Hematopoietic multipotent progenitor cell (in vitro differentiated cells): Measurements from ENCODE around the gene PODNL1. TPM values are rescaled to one million over a fixed set of nuclear protein-coding genes. Genes with fewer than 3 reads are reported as not detected.

ENCODE experiments used
- DNase-seq, 3 donors: peaks; one replicate each; pipeline ENCODE4 v3.0.0-alpha.2; 2011 to 2015; ENCODE audit warnings: low read depth in 2 of 3, low spot score in 2 of 3
- total RNA-seq: library from RNA; depleted of rRNA; stranded (reverse); fragments of >200 nt; gene quantifications from one replicate; pipeline ENCODE4 v1.2.3, GENCODE V29; 2012

Gene PODNL1
- total RNA-seq: under 0.01 TPM

DNA sequence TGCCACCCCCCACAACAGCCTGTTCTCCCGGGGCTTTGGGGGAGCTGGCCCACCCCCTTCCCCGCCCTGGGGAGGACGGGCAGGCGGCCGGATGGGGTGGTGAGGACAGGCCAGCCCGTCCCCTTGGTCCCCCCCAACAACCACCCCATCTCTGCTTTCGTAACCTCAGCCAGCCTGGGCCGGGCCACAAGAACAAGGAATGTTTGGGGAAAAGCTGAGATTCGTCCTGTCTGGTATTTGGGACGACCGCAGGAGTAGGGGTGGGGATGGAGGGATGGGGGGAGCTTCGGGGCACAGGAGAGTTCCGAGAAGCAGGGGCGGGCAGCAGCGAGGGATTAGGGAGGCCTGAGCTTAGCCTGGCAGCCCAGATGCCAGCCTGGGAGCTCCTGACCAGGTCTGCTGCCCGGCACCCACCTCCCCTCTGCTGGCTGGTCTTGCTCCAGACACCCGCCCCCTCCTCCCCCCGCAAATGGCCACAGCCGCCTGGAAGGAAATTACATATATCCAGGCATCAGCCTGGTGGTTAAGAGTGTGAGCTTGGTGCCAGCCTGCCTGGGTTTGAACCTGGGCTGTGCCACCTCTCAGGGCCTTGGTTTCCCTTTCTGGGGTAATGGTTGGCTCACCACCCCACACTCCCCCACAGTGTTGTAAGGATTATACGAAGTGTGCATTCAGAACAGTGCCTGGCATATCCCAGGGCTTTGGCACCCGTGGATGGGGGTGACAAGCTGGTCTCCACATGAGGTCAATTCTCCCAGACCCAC lies at the start of gene PODNL1:
TSS of gene PODNL1 (minus strand) at position 117 of the 764 bp plus-strand sequence. CDS start 236 bp downstream, outside the sequence.
- DNase-seq: peak in 1 of 3 donors; percentile 40

DNA sequence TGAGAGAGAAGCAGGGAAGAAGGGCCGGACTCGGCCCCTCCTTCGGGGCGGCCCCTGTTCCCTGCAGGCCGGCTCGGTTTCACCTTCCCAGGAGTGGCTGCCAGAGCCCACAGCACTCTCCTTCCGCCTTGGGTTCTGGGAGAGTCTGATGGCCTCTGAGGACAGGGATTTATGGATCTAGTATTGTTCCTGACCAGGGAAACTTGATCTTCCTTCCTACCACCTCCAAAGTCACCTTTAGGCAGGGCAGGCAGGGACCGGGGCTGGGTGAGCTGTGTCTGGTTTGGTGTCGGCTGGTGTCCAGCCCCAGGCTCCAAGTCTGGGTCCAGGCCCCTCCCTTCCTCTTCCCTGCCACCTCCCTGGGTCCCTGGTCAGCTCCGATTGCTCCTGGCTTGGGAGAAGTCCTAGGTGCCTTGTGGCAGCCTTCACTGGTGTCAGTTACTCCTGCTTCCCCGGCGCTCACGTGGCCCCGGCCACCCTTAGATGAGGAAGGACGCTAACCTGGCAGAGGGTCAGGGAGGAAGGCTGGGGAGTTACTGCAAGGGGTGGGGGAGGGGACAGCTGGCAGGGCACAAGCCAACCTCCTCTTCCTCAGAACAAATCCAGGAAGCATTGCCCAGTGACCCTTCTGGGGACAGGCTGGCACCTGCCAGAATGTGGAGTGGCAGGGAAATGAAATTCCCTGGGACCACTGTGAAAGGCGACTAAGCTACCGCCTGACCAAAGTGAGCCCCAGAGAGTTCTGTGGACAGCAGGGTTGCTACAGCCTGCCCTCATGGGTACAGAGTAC lies 49.1 kb upstream of the PODNL1 start:
- no peak for DNase-seq

- peak; percentile 96 to 98 (median 98) for DNase-seq
Measured at GRCh38 chr19:13986348-13986904, 48.2 kb upstream of the PODNL1 start.

GRCh38 chr19:13985771-13986347 lies 47.6 kb upstream of the PODNL1 start:
- no peak for DNase-seq

DNA sequence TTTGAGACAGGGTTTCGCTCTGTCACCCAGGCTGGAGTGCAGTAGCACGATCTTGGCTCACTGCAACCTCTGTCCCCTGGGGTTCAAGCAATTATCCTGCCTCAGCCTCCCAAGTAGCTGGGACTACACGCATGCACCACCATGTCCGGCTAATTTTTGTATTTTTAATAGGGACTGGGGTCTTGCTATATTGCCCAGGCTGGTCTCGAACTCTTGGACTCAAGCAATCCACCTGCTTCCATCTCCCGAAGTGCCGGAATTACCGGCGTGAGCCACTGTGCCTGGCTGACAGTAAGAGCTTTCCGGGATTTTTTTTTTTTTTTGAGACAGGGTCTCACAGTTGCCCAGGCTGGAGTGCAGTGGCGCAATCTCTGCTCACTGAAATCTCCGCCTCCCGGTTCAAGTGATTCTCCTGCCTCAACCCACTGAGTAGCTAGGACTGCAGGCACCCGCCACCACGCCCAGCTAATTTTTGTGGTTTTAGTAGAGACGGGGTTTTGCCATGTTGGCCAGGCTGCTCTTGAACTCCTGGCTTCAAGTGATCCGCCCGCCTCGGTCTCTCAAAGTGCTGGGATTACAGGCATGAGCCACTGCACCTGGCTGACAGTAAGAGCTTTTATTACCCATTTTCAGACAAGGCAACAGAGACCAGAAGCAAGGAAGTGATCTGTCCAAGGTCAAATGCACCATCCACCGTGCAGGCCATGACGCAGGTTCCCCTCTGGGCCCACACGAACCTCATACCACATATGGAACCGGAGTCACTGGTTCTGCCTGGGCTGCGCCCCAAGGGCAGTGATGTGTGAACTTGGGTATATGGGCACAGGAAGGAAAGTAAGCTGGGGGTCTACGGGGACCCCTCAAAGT lies 46.9 kb upstream of the PODNL1 start:
- no peak for DNase-seq

DNA sequence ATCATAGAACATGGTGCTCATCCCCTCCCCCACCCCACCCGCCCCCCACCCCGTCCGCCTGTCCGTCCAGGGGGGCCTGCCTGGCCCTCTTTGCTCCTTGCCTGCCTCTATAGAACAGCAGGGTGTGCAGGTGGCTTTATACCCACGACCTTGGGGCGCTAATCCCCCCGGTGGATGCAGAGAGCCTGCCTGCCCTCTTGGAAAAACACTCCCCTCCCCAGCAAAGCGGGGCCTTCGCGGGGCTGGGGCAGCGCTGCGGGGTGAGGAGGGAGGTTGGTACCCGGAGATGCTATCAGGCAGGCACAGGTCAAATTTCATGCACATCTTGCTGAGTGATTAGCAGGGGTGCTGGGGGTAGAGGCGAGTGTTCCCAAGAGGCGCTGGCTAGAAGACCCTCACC lies 46.0 kb upstream of the PODNL1 start:
- no peak for DNase-seq

- DNase-seq: no peak
Measured at GRCh38 chr19:13983213-13983889, 45.1 kb upstream of the PODNL1 start.

DNA sequence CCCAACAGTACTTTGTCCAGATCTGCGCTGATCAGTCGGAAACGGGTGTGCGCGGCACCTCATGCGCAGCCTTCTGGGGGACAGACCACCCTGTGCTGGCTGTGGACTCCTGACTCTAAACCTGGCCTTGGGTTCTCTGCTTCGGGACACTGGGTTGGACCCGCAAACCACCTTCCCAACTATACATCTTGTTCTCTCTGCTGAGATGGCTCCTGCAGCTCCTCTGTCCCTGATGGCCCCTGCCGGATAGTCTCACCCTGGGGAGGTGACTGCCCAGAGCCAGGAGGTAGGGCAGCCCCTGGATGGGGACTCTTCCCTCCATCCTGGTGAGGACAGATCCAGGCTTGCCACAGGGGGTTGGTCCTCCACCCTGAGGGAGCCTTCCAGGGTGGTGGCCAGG lies 44.6 kb upstream of the PODNL1 start:
- DNase-seq: no peak

- no peak for DNase-seq
Measured at GRCh38 chr19:13981988-13982501, 43.8 kb upstream of the PODNL1 start.

DNA sequence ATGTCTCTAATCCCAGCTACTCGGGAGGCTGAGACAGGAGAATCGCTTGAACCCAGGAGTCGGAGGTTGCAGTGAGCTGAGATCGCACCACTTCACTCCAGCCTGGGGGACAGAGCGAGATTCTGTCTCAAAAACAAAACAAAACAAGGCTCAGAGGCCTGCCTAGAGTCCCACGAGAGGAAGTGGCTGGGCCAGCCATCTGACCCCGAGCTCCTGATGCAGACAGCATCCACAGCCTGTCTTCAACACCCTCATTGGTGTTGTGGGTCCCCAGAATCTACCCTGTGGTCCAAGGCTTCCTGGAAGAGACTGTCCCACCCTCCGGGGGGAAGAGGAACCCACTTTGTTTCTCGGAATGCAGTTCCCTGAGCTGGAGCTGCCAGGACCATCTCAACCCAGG lies 43.2 kb upstream of the PODNL1 start:
- DNase-seq: no peak

DNA sequence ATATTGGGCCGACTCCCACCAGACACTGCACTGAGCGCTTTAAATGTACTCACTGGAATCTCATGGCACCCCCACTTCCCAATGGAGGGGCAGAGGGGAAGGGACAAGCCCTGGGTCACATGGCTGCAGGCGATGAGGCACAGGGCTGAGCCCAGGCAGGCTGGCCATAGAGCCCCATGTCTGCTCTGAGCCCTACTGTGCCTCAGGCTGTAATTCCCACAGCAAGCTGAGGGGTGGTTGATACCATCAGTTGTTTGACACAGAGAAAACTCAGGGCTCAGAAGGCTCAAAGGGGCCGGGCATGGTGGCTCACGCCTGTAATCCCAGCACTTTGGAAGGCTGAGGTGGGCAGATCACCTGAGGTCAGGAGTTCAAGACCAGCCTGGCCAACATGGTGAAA lies 42.8 kb upstream of the PODNL1 start:
- DNase-seq: no peak

DNA sequence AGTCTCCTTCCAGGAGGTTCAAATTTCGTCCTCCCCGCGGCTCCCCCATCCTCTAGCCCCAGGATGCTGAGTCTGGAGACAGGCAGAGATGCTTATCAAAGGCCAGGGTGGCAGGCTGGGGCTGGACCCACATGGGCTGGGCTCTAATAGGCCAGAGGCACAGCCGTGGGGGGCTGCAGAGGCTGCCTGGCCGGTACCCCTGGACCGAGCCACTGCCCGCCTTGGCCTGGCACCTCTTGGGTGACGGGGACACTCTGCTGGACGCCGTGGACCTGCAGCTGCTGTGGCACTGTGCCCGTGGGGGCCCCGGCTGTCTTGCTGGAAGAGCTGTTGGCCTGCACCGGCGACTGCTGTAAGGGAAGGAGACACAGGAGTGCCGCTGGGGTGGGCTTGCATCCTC lies 42.1 kb upstream of the PODNL1 start:
- no peak for DNase-seq

GRCh38 chr19:13979686-13980085 lies 41.5 kb upstream of the PODNL1 start:
- DNase-seq: no peak

DNA sequence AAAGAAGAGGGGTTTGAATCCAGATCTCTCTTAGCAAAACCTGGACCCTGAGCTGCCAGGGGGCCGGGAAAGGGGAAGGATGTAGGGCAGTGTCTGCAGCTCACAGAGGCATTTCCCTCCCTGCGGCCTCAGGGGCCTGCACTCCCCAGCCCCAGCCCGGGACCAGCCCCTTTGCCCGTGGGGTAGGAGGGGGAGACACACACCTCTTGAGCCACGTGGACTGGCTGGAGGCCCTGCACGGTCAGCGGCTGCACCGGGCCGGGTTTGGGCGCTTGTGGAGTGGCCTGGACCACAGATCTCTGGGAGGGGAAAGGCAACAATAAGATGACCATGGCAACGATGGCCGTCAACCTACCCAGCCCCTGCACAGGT lies 41.0 kb upstream of the PODNL1 start:
- peak in 1 of 3 donors; percentile 45 for DNase-seq

GRCh38 chr19:13978351-13979243 lies 40.4 kb upstream of the PODNL1 start:
- peak in 2 of 3 donors; percentile 68 to 78 for DNase-seq

DNA sequence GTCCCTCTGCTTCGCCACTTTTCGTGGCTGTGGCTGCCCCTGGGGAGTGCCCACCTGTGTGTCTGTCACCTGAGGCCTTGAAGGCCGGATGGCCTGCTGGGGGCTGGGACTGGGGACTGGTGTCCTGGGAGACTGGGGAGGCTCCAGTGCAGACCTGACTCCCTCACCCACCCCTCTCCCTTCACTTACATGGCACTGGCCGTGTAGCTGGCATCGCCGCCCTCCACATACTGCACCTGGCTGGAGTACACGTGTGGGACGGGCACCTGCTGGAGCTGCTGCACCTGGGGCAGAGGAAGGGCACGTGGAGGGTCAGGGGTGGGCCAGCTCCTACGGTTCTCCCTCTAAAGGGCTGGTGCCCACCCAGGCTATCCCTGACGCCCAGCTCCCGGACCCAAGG lies 39.6 kb upstream of the PODNL1 start:
- DNase-seq: no peak

DNA sequence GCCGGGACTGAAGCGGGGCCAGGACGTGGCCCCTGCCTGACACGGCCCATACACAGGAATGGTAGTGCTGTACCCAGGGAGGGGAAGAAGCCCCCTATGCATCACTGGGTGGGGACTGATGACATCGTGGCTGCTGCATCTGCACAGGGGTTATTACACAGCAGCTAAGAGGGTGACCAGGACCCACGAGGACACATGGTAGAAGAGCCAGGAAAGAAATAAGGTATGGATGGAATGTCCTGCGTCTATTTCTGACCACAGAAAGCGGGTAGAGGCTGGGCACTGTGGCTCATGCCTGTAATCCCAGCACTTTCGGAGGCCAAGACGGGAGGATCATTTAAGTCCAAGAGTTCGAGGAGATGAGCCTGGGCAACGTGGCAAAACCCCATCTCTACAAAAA lies 38.2 kb upstream of the PODNL1 start:
- DNase-seq: no peak

GRCh38 chr19:13975870-13976269 lies 37.7 kb upstream of the PODNL1 start:
- DNase-seq: no peak

GRCh38 chr19:13974073-13974472 lies 35.9 kb upstream of the PODNL1 start:
- no peak for DNase-seq
